Endothelial cell (in vitro differentiated cells): ENCODE results near the gene OGT. TPM values are rescaled to one million over a fixed set of nuclear protein-coding genes. Genes with fewer than 3 reads are reported as not detected.

Experiments
- DNase-seq: peaks from one replicate; pipeline ENCODE4 v3.0.0; 2021; ENCODE audit warnings: low spot score
- H3K27ac Mint-ChIP-seq: one replicate; pipeline ENCODE4 v1.8.0; 2021; ENCODE audit warnings: mixed read lengths, inconsistent platforms; ENCODE audit not compliant: unreplicated experiment
- H3K27me3 Mint-ChIP-seq: one replicate; pipeline ENCODE4 v1.8.0; 2021; ENCODE audit warnings: mild to moderate bottlenecking, moderate library complexity, mixed read lengths, inconsistent platforms; ENCODE audit not compliant: unreplicated experiment
- H3K36me3 Mint-ChIP-seq: one replicate; pipeline ENCODE4 v1.8.0; 2021; ENCODE audit warnings: mild to moderate bottlenecking, low read depth, mixed read lengths, inconsistent platforms; ENCODE audit not compliant: unreplicated experiment
- H3K4me1 Mint-ChIP-seq: one replicate; pipeline ENCODE4 v1.8.0; 2021; ENCODE audit warnings: mild to moderate bottlenecking, mixed read lengths, inconsistent platforms; ENCODE audit not compliant: unreplicated experiment
- H3K4me3 Mint-ChIP-seq: one replicate; pipeline ENCODE4 v1.8.0; 2021; ENCODE audit warnings: mild to moderate bottlenecking, mixed read lengths, inconsistent platforms; ENCODE audit not compliant: unreplicated experiment
- H3K9me3 Mint-ChIP-seq: one replicate; pipeline ENCODE4 v1.8.0; 2021; ENCODE audit warnings: mixed read lengths, inconsistent platforms; ENCODE audit not compliant: unreplicated experiment
- CTCF ChIP-seq: fragments of 200-600 bp; sonication (generic); IDR thresholded peaks from one replicate; pipeline ENCODE4 v1.5.0; 2021; ENCODE audit warnings: antibody characterized with exemption; ENCODE audit not compliant: unreplicated experiment
- total RNA-seq: library from RNA; stranded (reverse); fragmentation: NEBNext Ultra II Directional; extraction: Animal tissue kit (Norgen Biotek cat#: 25700); gene quantifications from one replicate; pipeline ENCODE4 v1.2.1, GENCODE V29; 2021; ENCODE audit not compliant: unreplicated experiment

Gene OGT
- total RNA-seq, 1 donor from 2014 or later, result 139 TPM

GRCh38 chrX:71536285-71536684 is 3.4 kb downstream of the OGT start:
- TF ChIP-seq CTCF, result no peak
- Mint-ChIP-seq H3K4me3 (peak overlapping the region; percentile 76), H3K27me3 (peaks cover 3% of the 10 kb centered on the region)

DNA sequence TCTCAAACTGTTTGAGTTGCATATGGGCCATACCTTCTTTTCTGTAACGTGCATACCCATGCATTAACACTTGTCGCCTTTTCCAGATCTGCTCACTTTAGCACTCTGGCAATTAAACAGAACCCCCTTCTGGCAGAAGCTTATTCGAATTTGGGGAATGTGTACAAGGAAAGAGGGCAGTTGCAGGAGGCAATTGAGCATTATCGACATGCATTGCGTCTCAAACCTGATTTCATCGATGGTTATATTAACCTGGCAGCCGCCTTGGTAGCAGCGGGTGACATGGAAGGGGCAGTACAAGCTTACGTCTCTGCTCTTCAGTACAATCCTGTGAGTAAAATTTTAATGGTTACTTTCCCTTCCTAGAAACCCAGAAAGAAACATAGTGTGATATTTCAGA is 4.8 kb downstream of the OGT start:
- Mint-ChIP-seq H3K4me1 (peaks cover 22% of the 10 kb centered on the region), H3K27me3 (no peaks in the 10 kb centered on the region), H3K27ac (no peak overlapping the region), H3K9me3 (no peaks in the 10 kb centered on the region), H3K36me3 (peaks cover 6% of the 10 kb centered on the region), H3K4me3 (no peak overlapping the region)
- TF ChIP-seq CTCF, result no peak
- DNase-seq, result no peak

More at GRCh38 chrX:71536285-71536684, 3.4 kb downstream of the OGT start:
- Mint-ChIP-seq H3K27ac (peak overlapping the region; percentile 24), H3K4me1 (peaks cover 9% of the 10 kb centered on the region), H3K36me3 (peaks cover 3% of the 10 kb centered on the region), H3K9me3 (no peaks in the 10 kb centered on the region)
- DNase-seq, result no peak

DNA sequence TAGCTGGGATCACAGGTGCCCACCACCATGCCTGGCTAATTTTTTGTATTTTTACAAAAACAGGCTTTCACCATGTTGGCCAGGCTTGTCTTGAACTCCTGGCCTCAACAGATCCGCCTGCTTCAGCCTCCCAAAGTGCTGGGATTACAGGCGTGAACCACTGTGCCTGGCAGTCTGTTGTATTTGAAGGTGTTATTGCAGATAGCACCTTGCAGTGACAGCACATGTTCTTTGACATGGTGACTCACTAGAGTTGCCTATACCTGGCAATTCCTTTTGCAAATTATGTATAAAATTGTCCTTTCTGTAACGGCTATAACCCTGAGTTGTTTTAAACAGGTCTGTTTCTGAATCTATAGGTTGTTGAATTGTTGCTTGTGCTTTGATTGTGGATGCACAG is 7.9 kb downstream of the OGT start:
- Mint-ChIP-seq H3K27me3 (no peaks in the 10 kb centered on the region), H3K27ac (peak overlapping the region; percentile 49), H3K4me1 (peaks cover 38% of the 10 kb centered on the region), H3K9me3 (no peaks in the 10 kb centered on the region), H3K4me3 (no peak overlapping the region), H3K36me3 (peaks cover 6% of the 10 kb centered on the region)
- TF ChIP-seq CTCF, result no peak
- DNase-seq, result no peak

DNA sequence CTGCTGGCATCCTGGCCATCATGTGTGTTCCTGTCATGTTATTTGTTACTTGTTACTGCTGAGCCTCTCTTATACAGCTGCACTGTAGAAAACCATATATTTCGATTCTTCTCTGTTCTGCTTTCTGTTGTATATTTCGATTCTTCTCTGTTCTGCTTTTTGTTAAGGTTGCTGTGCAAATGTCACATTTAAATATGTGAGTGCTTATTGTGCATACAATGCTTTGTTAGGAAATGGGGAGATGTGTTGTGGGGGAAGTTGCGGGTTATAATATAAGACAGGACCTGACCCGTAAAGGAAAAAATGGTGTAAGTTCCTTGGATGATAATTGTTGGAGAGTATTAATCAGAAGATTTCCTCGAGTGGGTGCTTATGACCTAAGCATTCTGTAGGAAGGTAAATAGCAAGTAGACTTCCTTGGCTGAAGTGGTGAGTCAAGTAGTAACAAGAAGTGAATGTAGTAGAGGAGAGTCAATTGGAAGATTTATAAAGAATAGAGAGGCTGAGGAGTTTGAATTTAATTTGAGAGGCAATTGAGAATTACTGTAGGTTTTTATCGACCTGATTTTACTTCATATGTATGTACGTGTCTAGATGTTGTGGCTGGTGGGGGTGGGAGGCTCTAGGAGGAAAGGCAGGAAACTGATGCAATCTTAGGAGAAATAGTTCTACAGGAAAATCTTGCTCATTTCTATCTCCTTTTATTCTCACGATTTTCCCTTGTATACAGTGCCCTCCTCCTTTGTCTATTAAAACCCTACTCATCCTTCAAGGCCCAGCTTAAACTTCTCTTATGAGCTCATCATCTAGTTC is 8.5 kb downstream of the OGT start:
- H3K9me3 Mint-ChIP-seq, result no peaks in the 10 kb centered on the region
- no peak for DNase-seq
- no peak for TF ChIP-seq CTCF
- H3K4me1 Mint-ChIP-seq, result peaks cover 38% of the 10 kb centered on the region
- peak overlapping the region; percentile 8 for H3K4me3 Mint-ChIP-seq
- H3K27me3 Mint-ChIP-seq, result no peaks in the 10 kb centered on the region
- peaks cover 9% of the 10 kb centered on the region for H3K36me3 Mint-ChIP-seq
- peak overlapping the region; percentile 49 for H3K27ac Mint-ChIP-seq

DNA sequence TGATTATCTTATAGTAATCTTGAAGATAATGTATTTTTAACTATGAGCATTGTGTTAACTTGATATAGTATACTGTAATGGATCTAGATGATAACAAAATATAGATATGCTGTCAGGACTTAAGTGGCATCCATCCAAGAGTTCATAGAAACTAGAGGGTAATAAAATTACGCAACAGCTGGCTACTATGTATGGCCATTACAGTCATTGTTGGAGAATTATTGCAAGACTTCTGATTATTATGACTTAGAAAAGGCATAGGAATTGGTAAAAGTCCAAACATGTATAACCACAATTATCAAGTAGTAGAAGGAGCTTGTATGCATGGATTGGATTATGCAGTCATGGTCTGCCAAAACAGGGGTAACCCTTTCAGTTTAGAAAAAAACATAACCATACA is 9.5 kb downstream of the OGT start:
- no peak for DNase-seq
- no peak overlapping the region for H3K27ac Mint-ChIP-seq
- TF ChIP-seq CTCF, result no peak

More for the DNA sequence above, 9.5 kb downstream of the OGT start:
- H3K27me3 Mint-ChIP-seq, result no peaks in the 10 kb centered on the region
- peaks cover 9% of the 10 kb centered on the region for H3K36me3 Mint-ChIP-seq
- no peaks in the 10 kb centered on the region for H3K9me3 Mint-ChIP-seq
- H3K4me3 Mint-ChIP-seq, result no peak overlapping the region
- peaks cover 35% of the 10 kb centered on the region for H3K4me1 Mint-ChIP-seq
